NCI-H774 (cell line): Measurements from ENCODE around the gene TAF6L.
A peak's percentile ranks its signal among the peaks of the same experiment; 100 is the strongest.
"Not testable (repeated sequence)": the region's sequence is repeated elsewhere in the genome, so short reads cannot be mapped to it uniquely, and the experiment has no call there.

Experiments used
- DNase-seq: peaks from one replicate; lab custom pipeline; 2025; lab: John Stamatoyannopoulos, UW

The TAF6L gene

GRCh38 chr11:62805961-62806441, 34.8 kb downstream of the TAF6L start:
- no peak for DNase-seq

- no peak for DNase-seq
Measured at GRCh38 chr11:62806611-62807121, 35.5 kb downstream of the TAF6L start.

GRCh38 chr11:62810748-62811147, 39.6 kb downstream of the TAF6L start:
- no peak for DNase-seq

GRCh38 chr11:62811659-62812058, 40.5 kb downstream of the TAF6L start:
- no peak for DNase-seq

GRCh38 chr11:62816557-62816956, 45.4 kb downstream of the TAF6L start:
- no peak for DNase-seq

GRCh38 chr11:62817129-62817528, 45.9 kb downstream of the TAF6L start:
- no peak for DNase-seq

GRCh38 chr11:62823677-62824076, 52.5 kb downstream of the TAF6L start:
- DNase-seq, result no peak

- not testable (repeated sequence) for DNase-seq
Measured at GRCh38 chr11:62828130-62828529, 56.9 kb downstream of the TAF6L start.

- DNase-seq, result no peak
Measured at GRCh38 chr11:62830904-62831519, 59.8 kb downstream of the TAF6L start.

GRCh38 chr11:62831520-62832335, 60.5 kb downstream of the TAF6L start, which contains the start of gene STX5:
STX5 (minus strand) TSS chr11:62832051; CDS start chr11:62831243, 808 bp downstream.
- peak; percentile 97 for DNase-seq

GRCh38 chr11:62832336-62833234, 61.4 kb downstream of the TAF6L start, which contains the start of gene TEX54:
TEX54 (minus strand) TSS chr11:62832841.
- no peak for DNase-seq

- no peak for DNase-seq
Measured at GRCh38 chr11:62835336-62835735, 64.1 kb downstream of the TAF6L start.
